Esophagus muscularis mucosa (tissue), 4 donors: ENCODE results near the gene RNPS1. TPM values are rescaled to one million over a fixed set of nuclear protein-coding genes. Genes with fewer than 3 reads are reported as not detected.

Experiments
- DNase-seq: peaks from one replicate; pipeline ENCODE4 v3.0.0-alpha.2; 2017; ENCODE audit errors: extremely low spot score
- H3K27ac ChIP-seq, 4 donors: fragments of 200-600 bp; sonication (generic); replicated peaks in 1 of 4; 1 replicate in 3 of 4; 2 replicates in 1 of 4; pipeline ENCODE4 v1.5.1; 2016 to 2019; ENCODE audit warnings: mild to moderate bottlenecking in 1 of 4
- H3K27me3 ChIP-seq, 4 donors: fragments of 200-600 bp; sonication (generic); one replicate each; pipeline versions ENCODE4 v1.5.1 to v1.6.0; 2016 to 2019
- H3K36me3 ChIP-seq, 4 donors: fragments of 200-600 bp; sonication (generic); one replicate each; pipeline ENCODE4 v1.5.1; 2016 to 2019
- H3K4me1 ChIP-seq, 4 donors: fragments of 200-600 bp; sonication (generic); one replicate each; pipeline ENCODE4 v1.5.1; 2016 to 2019
- H3K4me3 ChIP-seq, 4 donors: fragments of 200-600 bp; sonication (generic); 1 replicate in 2 of 4; 2 replicates in 2 of 4; pipeline ENCODE4 v1.5.1; 2016 to 2019; ENCODE audit warnings: mild to moderate bottlenecking in 4 of 4, moderate library complexity in 1 of 4
- H3K9me3 ChIP-seq, 4 donors: fragments of 200-600 bp; sonication (generic); 1 replicate in 3 of 4; 2 replicates in 1 of 4; pipeline ENCODE4 v1.5.1; 2016 to 2019
- CTCF ChIP-seq, 3 experiments: fragments of 200-600 bp in 2 of 3; fragments of 450-650 bp in 1 of 3; sonication (generic) in 2 of 3; IDR thresholded peaks; one replicate each; pipeline ENCODE4 v1.5.1; 2017 to 2019; ENCODE audit warnings: antibody characterized with exemption in 3 of 3, mild to moderate bottlenecking in 2 of 3, moderate library complexity in 1 of 3
- EP300 ChIP-seq: sonication (generic); formaldehyde crosslinking; IDR thresholded peaks from one replicate; pipeline ENCODE4 v1.6.1; 2017; ENCODE audit warnings: antibody characterized with exemption
- POLR2A ChIP-seq: fragments of 450-650 bp; IDR thresholded peaks from one replicate; pipeline ENCODE4 v1.6.1; 2017; ENCODE audit warnings: antibody characterized with exemption, moderate library complexity, mild to moderate bottlenecking, low read depth
- POLR2AphosphoS5 ChIP-seq, 2 donors: sonication (generic); formaldehyde crosslinking; IDR thresholded peaks; one replicate each; pipeline ENCODE4 v1.6.1; 2017; ENCODE audit warnings: antibody characterized with exemption in 2 of 2
- WGBS: methylation state at CpG from one replicate; pipeline ENCODE4 v1.1.5; 2018; 5-methylcytosine and 5-hydroxymethylcytosine counted together
- intact Hi-C: fragments of 100-400 bp; cut with DNase I; formaldehyde crosslinking; loops from one replicate; pipeline ENCODE4 v1.15.1; 2023
- total RNA-seq, 4 donors: library from RNA; depleted of rRNA; stranded (reverse); fragments of >200 nt; gene quantifications; one replicate each; pipeline versions ENCODE4 v1.1.0 to v1.2.1, GENCODE V29; 2016

Gene RNPS1
- total RNA-seq, 4 donors from 2014 or later = 114 to 179 (median 151) TPM

- Histone ChIP-seq H3K27ac (peak overlapping the region in 2 of 4 donors; percentile 89 to 91), H3K36me3 (peaks cover 0 to 10% (median 7%) of the 10 kb centered on the region in 4 donors), H3K9me3 (no peaks in the 10 kb centered on the region), H3K27me3 (no peaks in the 10 kb centered on the region), H3K4me3 (no peak overlapping the region), H3K4me1 (peaks cover 26 to 39% (median 35%) of the 10 kb centered on the region in 4 donors)
- DNase-seq = no peak
- TF ChIP-seq POLR2A = no peak
- no peak for TF ChIP-seq EP300
- TF ChIP-seq CTCF (IDR thresholded peaks at IDR 0.05) = no peak
- TF ChIP-seq POLR2AphosphoS5 (IDR thresholded peaks at IDR 0.05) = no peak
- WGBS = 93% methylated on average over 4 of the region's 4 CpGs
- intact Hi-C loops = no loop called here
Observed at GRCh38 chr16:2216330-2216729, 51.6 kb downstream of the RNPS1 start.

- Histone ChIP-seq H3K27ac (peak within 1 kb of the TSS; percentile 89 to 96 (median 92)), H3K4me3 (peak within 1 kb of the TSS; percentile 79 to 89 (median 85)), H3K9me3 (no peaks in the 10 kb centered on the region), H3K36me3 (peaks cover 5 to 16% (median 12%) of the 10 kb centered on the region in 4 donors), H3K4me1 (peaks cover 26 to 39% (median 35%) of the 10 kb centered on the region in 4 donors), H3K27me3 (no peaks in the 10 kb centered on the region)
- TF ChIP-seq CTCF (IDR thresholded peaks at IDR 0.05) (no peak), POLR2AphosphoS5 (IDR thresholded peaks at IDR 0.05) (no peak), POLR2A (no peak), EP300 (no peak)
- intact Hi-C loops = loop anchor here (5.0 kb wide), 1 partner anchor 52 kb away; no protein-coding TSS in a partner anchor
- 0% methylated on average over 6 of the region's 48 CpGs for WGBS
- DNase-seq = no peak
Observed at GRCh38 chr16:2214719-2214968, 53.3 kb downstream of the RNPS1 start, which contains the start of gene PGP. Gene PGP (minus strand): TSS chr16:2214840. CDS start chr16:2214777, 63 bp downstream.

- H3K27me3 ChIP-seq = no peaks in the 10 kb centered on the region
- TF ChIP-seq POLR2AphosphoS5 (IDR thresholded peaks at IDR 0.05) (no peak), POLR2A (no peak), EP300 (no peak), CTCF (IDR thresholded peaks at IDR 0.05) (no peak)
- DNase-seq = no peak
- peak overlapping the region; percentile 86 to 93 (median 90) for H3K27ac ChIP-seq
- peaks cover 26 to 39% (median 35%) of the 10 kb centered on the region in 4 donors for H3K4me1 ChIP-seq
- no peaks in the 10 kb centered on the region for H3K9me3 ChIP-seq
- WGBS = under 1% methylated on average over 36 of the region's 98 CpGs
- intact Hi-C loops = loop anchor here (5.0 kb wide), 1 partner anchor 52 kb away; no protein-coding TSS in a partner anchor
- H3K4me3 ChIP-seq = peak overlapping the region; percentile 79 to 89 (median 85)
- peaks cover 8 to 22% (median 18%) of the 10 kb centered on the region in 4 donors for H3K36me3 ChIP-seq
Observed at GRCh38 chr16:2213817-2214718, 53.9 kb downstream of the RNPS1 start.

- H3K36me3 ChIP-seq = peaks cover 19 to 36% (median 32%) of the 10 kb centered on the region in 4 donors
- peaks cover 26 to 39% (median 37%) of the 10 kb centered on the region in 4 donors for H3K4me1 ChIP-seq
- DNase-seq = no peak
- peak overlapping the region in 2 of 4 donors; percentile 1 to 18 for H3K27ac ChIP-seq
- TF ChIP-seq POLR2A (peak; percentile 52), POLR2AphosphoS5 (IDR thresholded peaks at IDR 0.05) (no peak), EP300 (no peak), CTCF (IDR thresholded peaks at IDR 0.05) (no peak)
- intact Hi-C loops = loop anchor here (5.0 kb wide), 1 partner anchor 50 kb away; no protein-coding TSS in a partner anchor
- WGBS = 73% methylated on average over 10 of the region's 19 CpGs
- H3K9me3 ChIP-seq = no peaks in the 10 kb centered on the region
- H3K4me3 ChIP-seq = peak overlapping the region in 3 of 4 donors; percentile 79 to 87 (median 83)
- no peaks in the 10 kb centered on the region for H3K27me3 ChIP-seq
Observed at GRCh38 chr16:2212362-2213324, 55.3 kb downstream of the RNPS1 start.
